BE2C (cell line): ENCODE results near the gene CD300E.

ENCODE experiments used
- DNase-seq: peaks from one replicate; pipeline ENCODE4 v3.0.0-alpha.2; 2020
- H3K27me3 ChIP-seq: fragments of 250-450 bp; sonication (Bioruptor Pico); 2 replicates; pipeline ENCODE4 v1.5.1; 2020; ENCODE audit warnings: mild to moderate bottlenecking
- H3K36me3 ChIP-seq: fragments of 250-450 bp; sonication (Bioruptor Pico); 2 replicates; pipeline ENCODE4 v1.5.1; 2020; ENCODE audit warnings: mild to moderate bottlenecking
- H3K4me1 ChIP-seq: fragments of 250-450 bp; sonication (Bioruptor Pico); 2 replicates; pipeline ENCODE4 v1.5.1; 2020
- H3K4me3 ChIP-seq: 2 replicates; pipeline ENCODE4 v1.5.1; 2011; ENCODE audit warnings: low read depth, low read length
- H3K9me3 ChIP-seq: fragments of 250-450 bp; sonication (Bioruptor Pico); 2 replicates; pipeline ENCODE4 v1.5.1; 2020
- TF ChIP-seq, protein P1 (sequence below): IDR thresholded peaks from 2 replicates; pipeline ENCODE4 v1.5.1; 2012; ENCODE audit warnings: mild to moderate bottlenecking, low read depth, low read length

CD300E gene

DNA sequence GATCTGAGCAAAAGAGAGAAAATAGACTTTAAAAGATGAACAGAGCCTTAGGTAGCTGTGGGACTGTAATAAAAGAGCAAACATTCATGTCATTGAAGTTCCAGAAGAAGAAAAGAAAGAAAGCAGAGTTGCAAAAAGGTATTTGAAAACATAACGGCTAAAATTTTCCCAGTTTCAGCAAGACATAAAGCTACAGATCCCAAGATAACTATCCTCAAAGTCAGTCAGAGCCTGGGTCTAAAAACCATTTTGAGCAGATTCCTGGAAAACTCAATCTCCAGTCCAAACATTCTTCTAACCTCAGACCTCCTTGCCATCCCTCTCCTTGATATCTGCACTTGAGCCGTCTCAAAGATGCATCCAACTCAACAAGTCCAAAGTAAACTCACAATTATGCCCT lies 20.9 kb upstream of the CD300E start:
- TF ChIP-seq, protein P1, sequence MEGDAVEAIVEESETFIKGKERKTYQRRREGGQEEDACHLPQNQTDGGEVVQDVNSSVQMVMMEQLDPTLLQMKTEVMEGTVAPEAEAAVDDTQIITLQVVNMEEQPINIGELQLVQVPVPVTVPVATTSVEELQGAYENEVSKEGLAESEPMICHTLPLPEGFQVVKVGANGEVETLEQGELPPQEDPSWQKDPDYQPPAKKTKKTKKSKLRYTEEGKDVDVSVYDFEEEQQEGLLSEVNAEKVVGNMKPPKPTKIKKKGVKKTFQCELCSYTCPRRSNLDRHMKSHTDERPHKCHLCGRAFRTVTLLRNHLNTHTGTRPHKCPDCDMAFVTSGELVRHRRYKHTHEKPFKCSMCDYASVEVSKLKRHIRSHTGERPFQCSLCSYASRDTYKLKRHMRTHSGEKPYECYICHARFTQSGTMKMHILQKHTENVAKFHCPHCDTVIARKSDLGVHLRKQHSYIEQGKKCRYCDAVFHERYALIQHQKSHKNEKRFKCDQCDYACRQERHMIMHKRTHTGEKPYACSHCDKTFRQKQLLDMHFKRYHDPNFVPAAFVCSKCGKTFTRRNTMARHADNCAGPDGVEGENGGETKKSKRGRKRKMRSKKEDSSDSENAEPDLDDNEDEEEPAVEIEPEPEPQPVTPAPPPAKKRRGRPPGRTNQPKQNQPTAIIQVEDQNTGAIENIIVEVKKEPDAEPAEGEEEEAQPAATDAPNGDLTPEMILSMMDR = no peak
- H3K4me3 ChIP-seq = no peak overlapping the region
- no peak for DNase-seq
- H3K4me1 ChIP-seq = peaks cover 7% of the 10 kb centered on the region
- no peaks in the 10 kb centered on the region for H3K9me3 ChIP-seq
- no peaks in the 10 kb centered on the region for H3K27me3 ChIP-seq
- H3K36me3 ChIP-seq = no peaks in the 10 kb centered on the region

DNA sequence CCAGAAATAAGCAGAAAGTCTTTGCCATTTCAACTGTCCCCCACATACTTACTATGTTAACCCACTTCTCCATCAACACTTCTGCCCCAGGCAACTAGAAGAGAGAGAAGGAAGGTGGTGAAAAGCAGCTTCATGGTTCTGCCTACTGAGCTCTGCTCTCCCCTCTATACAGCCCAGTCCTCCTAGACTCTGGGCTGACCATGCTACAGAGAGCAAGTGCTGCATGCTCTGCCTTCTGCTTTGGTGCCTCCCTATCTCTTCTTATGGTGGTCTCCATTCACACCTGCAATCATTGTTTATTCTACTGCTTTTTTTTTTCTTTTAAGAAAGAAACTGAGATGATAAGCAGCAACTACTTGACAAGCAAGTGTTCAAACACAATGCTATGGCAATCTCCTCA lies 20.3 kb upstream of the CD300E start:
- DNase-seq = no peak

DNA sequence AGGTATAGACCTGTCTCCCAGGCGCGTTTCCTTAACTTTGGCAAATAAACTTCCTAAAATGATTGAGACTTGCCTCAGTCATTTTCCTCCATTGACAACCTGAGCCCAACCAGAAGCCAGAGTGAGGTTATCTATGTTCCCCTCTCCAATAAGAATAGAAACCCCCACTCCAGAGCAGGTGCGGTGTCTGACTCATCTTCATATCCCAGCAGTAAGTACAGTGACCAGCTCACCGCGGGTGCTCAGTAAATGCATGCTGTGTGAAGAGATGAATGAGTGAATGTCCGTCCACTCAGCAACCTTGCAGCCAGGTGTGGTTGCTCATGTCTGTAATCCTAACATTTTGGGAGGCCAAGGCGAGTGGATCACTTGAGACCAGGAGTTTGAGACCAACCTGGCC lies 19.5 kb upstream of the CD300E start:
- TF ChIP-seq, protein P1 = no peak
- Histone ChIP-seq H3K4me3 (no peak overlapping the region), H3K9me3 (no peaks in the 10 kb centered on the region)

More for the DNA sequence above, 20.3 kb upstream of the CD300E start:
- TF ChIP-seq, protein P1 = no peak
- Histone ChIP-seq H3K36me3 (no peaks in the 10 kb centered on the region), H3K9me3 (no peaks in the 10 kb centered on the region), H3K4me1 (peaks cover 7% of the 10 kb centered on the region), H3K4me3 (no peak overlapping the region), H3K27me3 (no peaks in the 10 kb centered on the region)

DNA sequence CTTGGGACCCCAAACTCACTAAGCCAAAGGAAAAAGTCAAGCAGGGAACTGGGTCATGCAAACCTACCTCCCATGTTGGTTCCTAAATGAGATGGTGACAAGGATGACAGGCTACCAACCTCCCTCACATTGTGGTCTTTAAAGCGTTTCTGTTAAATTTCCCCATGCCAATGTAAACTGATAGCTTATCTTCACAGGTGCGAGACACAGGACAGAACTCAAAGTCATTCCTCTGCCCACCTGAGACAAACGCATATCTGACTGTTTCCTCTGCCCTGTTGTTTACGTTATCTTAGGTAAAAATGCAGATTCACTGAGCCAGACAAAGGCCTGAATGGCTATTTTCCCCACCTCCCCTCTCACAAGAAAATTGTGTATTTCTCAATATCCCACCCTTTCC lies 19.0 kb upstream of the CD300E start:
- TF ChIP-seq, protein P1 = no peak
- Histone ChIP-seq H3K4me1 (no peaks in the 10 kb centered on the region), H3K4me3 (no peak overlapping the region), H3K9me3 (no peaks in the 10 kb centered on the region), H3K36me3 (no peaks in the 10 kb centered on the region), H3K27me3 (no peaks in the 10 kb centered on the region)
- DNase-seq = no peak

More for the DNA sequence above, 19.5 kb upstream of the CD300E start:
- Histone ChIP-seq H3K36me3 (no peaks in the 10 kb centered on the region), H3K4me1 (no peaks in the 10 kb centered on the region), H3K27me3 (no peaks in the 10 kb centered on the region)
- DNase-seq = no peak

DNA sequence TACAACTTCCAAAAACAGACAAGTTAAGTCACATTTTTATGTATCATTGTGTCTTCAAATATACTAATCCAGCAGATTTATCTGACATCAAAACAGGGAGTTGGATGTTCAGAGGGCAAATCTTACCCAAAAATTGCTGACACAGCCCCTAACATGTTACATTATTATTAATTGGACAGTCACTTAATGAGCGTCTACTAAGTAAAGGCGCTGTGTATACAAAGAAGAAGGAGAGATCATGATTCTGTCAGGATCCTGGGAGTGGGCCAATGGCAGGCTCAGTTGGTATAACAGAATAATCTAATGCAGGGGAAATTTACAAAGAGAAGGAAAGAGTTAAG lies 18.4 kb upstream of the CD300E start:
- Histone ChIP-seq H3K27me3 (no peaks in the 10 kb centered on the region), H3K4me1 (no peaks in the 10 kb centered on the region), H3K36me3 (no peaks in the 10 kb centered on the region), H3K4me3 (no peak overlapping the region), H3K9me3 (no peaks in the 10 kb centered on the region)
- no peak for DNase-seq
- TF ChIP-seq, protein P1 = no peak

DNA sequence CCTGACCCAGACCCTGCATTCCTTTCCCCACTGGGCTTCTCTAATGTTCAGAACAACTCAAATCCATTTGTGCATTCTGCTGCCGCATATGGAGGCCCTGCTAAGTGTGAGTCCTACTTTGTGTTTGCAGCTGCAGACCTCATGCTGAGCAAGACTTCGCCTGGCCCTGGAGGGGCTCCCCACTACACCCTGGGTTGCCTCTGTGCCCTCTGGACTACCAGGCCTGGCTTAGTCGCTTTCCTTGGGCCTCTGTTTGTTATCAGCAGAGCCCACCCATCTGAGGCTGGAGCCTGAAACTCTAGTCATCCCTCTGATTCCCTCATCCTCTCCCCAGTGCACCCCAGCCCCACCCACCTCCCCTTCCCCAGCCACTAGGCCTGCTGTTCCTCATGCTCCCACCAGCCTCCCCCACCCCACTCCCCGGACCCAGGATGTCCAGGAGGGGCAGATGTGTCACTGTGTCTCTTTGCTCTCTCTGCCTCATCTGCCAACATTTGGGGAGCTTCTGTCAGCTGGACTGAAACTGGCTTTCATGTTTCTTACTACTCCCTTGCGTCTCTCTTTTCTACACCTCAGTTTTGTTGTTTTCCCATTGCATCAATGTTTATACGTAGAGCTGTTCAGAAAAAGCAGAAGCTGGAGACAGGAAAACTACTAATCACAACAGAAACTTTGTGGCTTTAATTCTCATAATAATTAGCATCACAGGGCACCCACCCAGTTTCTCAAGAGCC lies 17.9 kb upstream of the CD300E start:
- TF ChIP-seq, protein P1 = no peak
- no peak for DNase-seq
- H3K9me3 ChIP-seq = no peaks in the 10 kb centered on the region
- H3K4me1 ChIP-seq = no peaks in the 10 kb centered on the region
- no peak overlapping the region for H3K4me3 ChIP-seq
- no peaks in the 10 kb centered on the region for H3K36me3 ChIP-seq
- no peaks in the 10 kb centered on the region for H3K27me3 ChIP-seq
